Stimulated activated naive CD4-positive, alpha-beta T cell (primary cell): ENCODE measurements around the gene ZNF148.
"Not testable (repeated sequence)": the region's sequence is repeated elsewhere in the genome, so short reads cannot be mapped to it uniquely, and the experiment has no call there.

Experiments
- DNase-seq, 6 experiments: peaks; one replicate each; lab custom pipeline; 2025; lab: John Stamatoyannopoulos, UW

ZNF148 gene, protein sequence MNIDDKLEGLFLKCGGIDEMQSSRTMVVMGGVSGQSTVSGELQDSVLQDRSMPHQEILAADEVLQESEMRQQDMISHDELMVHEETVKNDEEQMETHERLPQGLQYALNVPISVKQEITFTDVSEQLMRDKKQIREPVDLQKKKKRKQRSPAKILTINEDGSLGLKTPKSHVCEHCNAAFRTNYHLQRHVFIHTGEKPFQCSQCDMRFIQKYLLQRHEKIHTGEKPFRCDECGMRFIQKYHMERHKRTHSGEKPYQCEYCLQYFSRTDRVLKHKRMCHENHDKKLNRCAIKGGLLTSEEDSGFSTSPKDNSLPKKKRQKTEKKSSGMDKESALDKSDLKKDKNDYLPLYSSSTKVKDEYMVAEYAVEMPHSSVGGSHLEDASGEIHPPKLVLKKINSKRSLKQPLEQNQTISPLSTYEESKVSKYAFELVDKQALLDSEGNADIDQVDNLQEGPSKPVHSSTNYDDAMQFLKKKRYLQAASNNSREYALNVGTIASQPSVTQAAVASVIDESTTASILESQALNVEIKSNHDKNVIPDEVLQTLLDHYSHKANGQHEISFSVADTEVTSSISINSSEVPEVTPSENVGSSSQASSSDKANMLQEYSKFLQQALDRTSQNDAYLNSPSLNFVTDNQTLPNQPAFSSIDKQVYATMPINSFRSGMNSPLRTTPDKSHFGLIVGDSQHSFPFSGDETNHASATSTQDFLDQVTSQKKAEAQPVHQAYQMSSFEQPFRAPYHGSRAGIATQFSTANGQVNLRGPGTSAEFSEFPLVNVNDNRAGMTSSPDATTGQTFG

DNA sequence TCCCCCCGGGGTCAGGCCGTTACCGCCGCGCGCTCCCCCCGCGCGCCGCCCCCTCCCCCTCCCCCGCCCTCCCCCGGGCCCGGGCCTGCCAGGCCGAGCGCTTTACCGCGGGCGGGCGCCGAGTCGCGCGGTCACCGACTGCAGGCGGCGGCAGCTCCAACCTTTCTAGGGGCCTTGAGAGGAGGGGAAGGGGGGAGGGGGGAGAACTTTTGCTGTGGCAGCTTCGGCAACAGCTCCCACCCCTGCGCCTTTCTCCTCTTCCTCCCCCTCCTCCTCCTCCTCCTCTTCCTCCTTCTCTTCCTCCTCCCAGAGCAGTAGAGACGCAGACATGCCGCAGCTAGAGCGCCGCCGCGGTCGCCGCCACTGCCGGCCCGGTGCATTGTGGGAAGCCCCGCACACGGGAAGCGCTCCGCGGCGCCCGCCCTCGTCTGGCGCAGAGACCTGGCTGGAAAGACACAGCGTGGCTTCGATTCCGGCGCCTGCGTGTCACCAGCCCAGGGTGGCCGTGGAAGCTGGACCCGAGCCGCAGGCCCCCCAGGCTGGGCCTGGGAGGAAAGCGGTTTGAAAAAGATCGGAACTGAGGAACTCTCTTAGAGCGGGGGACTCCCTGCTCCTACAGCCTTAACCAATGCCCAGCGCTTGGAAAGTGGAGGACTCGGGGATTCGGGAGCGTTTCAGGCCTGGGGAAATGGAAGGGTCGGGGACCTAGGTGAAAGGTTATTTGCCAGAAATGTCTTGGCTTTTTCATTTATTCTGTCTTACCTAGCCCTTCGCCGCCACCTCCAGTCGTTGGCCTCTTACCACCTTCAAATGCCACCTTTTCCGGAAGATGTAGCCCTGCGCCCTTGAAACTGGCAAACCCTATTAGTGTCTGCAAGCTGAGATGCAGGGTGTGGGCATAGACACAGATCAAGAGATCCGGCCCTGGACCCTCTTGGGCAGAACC is at the start of gene ZNF148:
ZNF148 (minus strand) TSS at position 330 of the 946 bp plus-strand sequence. CDS start 61,685 bp downstream, outside the sequence.
- DNase-seq, result peak; percentile 81 to 93 (median 86)

DNA sequence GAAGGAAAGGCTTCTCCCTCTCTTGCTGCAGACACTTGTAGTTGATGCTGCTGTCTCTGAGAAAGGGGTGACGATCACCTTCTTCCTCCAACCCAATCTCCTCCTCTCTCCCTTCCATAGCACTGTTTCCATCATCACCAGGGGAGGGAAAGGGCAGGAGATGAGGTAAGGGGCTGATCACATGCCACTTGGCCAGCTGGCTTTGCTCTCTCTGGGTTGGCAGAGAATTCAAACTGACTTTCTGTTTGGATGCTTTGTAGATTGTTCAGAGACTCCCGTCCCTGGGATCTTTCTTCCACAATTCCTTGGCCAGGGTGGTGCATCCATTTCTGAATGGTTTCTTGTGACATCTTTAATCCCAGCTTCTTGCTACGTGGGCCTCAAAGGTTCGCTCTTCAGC is 43.2 kb upstream of the ZNF148 start:
- no peak for DNase-seq

DNA sequence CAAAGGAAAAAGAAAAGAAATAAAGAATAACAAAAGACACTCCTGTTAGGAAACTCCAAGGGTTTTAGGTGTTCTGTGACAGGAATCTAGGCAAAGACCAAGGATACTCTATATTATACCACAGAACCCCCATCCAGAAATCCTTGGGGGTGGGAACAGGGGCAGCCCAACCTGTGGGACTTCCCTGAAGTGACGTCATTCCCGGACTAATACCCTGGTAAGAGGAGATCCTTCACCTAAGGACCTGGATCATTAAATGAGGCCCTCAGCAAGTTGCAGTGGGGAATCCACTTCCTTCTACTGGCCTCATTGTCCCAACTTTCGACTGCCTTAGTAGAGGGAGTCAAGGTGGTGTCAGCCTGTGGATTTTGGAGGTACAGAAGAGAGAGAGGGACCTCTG is 41.1 kb upstream of the ZNF148 start:
- DNase-seq, result no peak

DNA sequence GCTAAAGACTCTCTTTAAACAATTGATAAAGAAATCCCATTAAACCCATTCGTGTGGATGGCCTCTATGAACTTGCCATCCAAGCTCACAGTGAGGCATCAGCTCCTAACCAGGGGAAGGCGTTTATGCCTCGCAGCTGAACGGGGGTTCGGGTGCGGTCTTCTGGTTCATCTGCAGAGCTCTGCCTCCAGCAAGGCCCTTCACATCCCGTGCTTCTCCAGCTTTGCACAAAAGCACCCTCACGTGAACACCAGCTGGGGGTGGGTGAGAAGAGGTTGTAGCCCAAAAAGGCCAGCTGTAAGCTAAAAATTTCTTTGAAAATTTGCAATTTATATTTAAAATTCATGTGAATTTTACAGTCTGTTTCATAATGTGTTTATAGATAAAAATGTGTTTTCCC is 39.5 kb upstream of the ZNF148 start:
- no peak for DNase-seq

DNA sequence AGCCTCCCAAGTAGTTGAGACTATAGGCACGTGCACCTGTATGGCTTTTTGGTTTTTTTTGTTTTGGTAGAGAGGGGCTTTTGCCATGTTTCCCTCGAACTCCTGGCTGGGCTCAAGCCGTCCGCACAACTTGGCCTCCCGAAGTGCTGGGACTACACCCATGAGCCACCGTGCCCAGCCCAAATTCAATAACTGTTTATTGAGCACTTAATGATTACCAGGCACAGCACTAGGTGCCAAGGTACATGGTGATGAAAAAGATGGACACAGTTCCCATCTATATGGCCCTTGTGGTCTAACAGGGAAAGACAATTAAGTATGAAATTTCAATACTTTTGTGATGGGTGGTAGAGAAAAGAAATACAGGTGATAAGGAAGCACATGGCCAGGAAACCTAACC is 35.8 kb upstream of the ZNF148 start:
- DNase-seq, result no peak

DNA sequence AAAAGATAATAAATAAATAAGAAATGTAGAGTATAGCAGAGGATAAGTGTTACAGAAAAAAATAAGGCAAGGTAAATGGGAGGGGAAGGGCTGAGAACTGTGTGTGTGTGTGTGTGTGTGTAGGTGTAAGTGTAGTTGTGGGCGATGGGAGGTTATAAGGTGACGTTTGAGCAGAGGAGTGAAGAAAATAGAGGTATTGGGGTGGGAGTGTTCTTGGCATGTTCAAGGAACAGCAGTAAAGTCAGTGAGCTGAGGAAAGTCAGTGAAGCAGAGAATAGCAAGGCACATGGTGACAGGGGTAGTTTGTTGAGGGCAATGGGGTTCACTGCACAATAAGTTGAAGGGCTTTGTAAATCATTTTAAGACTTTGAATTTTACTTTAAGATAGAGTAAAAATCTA is 30.9 kb upstream of the ZNF148 start:
- no peak for DNase-seq

DNA sequence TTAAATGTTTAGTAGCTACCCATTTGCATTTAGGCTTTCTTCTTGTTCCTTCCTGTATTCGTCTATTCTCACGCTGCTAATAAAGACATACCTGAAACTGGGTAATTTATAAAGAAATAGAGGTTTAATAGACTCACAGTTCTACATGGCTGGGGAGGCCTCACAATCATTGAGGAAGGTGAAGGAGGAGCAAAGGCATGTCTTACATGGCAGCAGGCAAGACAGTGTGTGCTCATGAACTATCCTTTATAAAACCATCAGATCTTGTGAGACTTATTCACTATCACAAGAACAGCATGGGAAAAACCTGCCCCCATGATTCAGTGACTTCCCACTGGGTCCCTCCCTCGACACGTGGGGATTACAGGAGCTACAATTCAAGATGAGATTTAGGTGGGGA is 30.4 kb upstream of the ZNF148 start:
- not testable (repeated sequence) for DNase-seq

DNA sequence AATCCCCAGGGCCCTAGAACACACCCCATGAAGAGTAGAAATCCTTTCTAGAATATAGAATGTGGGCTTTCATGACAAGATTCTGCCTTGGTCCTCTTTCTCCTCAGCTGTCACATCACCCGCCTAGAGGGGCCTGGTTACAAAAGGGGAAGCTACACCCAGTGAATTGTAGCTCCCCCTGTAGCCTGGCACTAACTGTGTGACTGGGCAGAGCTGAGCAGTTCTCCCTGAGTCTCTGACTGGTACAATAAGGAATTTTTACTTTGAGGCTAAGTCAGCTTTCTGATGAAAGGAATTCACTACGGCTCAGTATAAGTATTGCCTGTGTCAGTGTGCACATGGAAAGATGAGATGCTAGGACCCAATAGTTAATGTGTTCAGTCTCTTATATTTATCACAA is 28.7 kb upstream of the ZNF148 start:
- DNase-seq, result no peak

DNA sequence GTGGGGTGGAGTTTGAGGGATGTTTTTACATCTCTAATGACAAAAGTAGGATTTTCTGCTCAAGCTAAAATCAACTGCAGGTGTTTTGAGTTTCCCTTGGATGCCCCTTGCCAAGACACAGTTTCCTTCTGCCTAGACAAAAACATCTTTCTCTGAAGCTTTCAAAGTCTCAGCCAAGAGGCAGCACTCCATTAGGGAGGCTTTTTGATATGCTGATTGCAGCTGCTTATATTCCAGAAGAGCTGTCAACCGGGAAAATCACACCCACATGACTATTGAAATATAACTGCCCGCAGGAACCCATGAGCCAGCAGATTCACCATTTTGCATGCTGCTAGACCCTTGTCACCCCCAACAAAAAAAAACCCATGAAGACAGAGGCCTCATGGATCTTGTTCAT is 27.5 kb upstream of the ZNF148 start:
- DNase-seq, result no peak

DNA sequence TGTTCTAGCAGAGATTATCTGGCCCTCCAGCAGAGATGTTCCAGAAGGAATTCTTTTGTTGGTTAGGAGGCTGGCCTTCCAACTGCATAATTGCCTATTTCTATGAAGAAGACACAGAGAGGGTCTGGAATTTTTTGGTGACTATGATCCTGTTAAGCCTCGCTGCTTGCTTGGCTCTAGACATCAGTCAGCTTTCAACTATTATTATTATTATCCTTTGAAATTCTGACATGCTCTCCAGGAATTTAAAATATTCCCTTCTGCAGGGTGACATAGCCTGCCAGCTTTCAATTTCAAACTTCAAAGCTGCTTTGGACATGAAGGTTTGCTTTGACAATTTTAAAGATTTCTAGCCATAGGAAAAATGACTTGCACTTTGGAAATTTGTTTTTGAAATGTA is 26.3 kb upstream of the ZNF148 start:
- DNase-seq, result no peak

DNA sequence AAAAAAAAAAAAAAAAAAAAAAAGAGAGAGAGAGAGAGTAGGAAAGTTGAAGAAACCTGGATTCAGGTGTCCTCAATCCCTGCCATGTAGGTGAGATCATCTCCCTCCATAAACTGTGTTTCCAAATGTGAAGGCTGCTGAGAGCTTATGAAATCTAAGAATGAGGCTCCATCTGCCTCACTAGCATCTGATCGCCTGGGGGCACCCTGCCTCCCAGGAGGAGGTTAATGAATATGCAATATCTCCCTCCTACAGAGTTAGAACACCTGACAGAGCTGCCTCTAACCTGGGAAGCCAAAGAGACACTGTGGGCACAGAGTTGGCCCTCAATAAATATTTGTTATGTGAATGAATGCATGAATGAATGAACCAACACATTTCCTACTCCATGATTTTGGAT is 23.8 kb upstream of the ZNF148 start:
- DNase-seq, result no peak

DNA sequence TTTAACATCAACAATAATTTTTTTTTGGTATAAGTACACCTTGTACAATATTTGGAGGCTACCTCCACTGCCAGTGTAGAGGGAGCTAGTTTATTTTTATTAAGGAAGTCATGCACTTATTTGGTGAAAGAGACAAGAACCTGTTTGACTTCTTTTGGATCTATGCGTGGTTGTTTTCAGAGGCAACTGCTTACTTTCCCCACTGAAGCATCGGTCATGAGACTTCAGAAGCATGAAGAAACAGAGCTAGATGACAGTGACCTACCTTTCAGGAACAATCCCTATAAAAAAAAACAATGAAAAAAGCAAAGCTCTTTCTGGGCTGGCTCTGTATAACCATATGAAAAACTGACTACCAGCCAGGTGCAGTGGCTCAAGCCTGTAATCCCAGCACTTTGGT is 20.0 kb upstream of the ZNF148 start:
- DNase-seq, result no peak

DNA sequence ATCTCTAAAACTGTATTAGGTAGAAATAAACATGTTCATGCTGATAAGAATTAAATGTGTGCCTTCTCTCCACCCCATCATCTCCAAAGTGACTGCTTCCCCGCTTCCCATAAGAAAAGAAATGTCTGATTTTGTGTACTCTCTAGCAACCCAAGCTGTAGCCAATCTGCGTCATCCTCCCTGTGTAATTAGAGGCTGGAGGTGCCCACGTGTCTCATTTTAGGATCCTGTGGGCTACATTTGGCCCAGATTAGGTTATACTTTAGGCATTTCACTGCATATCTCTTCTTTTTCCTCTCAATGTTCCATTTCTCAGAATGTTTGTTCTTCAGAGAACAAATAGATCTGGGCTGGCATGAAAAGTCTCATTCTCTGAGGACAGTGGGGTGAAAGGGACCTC is 19.3 kb upstream of the ZNF148 start:
- no peak for DNase-seq

DNA sequence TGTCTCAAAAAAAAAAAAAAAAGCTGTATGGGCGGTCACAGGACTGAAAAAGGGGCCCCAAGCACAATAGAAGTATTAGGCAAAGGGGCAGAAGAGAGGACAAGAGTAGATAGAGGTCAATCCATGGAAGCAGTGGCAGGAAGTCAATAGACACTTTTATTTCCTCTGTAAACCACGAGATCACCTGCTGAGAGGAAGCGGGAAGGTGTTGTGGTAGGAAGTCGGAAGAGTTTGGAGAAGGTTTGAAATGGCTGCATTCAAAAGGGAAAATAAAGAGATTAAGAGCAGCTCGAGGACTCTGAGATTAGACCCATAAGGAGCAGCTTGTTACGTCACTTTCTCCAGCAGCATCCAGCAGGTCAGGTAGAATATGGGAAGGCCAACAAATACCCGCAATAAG is 14.2 kb upstream of the ZNF148 start:
- peak in 1 of 6 experiments; percentile 26 for DNase-seq

DNA sequence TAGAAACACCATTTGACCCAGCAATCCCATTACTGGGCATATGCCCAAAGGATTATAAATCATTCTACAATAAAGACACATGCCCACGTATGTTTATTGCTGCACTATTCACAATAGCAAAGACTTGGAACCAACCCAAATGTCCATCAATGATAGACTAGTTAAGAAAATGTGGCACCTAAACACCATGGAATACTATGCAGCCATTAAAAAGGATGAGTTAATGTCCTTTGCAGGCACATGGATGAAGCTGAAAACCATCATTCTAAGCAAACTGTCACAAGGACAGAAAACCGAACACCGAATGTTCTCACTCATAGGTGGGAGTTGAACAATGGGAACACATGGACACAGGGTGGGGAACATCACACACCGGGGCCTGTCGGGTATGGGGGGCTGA is 13.2 kb upstream of the ZNF148 start:
- DNase-seq, result not testable (repeated sequence)

DNA sequence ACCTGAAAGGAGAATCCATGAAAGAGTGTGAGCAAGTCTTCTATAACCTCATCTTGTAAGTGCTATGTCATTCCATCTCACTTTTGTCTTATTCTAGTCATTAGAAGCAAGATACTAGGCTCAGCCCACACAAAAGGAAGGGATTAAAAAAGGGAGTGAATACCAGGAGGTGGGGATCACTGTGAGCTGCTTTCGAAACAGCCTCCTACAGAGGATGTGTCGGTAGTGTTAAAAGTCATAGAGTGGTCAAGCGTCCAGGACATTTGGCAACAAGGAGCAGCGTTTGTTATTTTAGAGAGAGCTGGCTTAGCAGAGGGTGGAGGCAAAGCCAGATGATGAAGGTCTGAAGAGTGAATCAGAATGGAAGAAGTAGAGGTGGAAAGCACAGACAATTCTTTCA is 11.7 kb upstream of the ZNF148 start:
- DNase-seq, result no peak

DNA sequence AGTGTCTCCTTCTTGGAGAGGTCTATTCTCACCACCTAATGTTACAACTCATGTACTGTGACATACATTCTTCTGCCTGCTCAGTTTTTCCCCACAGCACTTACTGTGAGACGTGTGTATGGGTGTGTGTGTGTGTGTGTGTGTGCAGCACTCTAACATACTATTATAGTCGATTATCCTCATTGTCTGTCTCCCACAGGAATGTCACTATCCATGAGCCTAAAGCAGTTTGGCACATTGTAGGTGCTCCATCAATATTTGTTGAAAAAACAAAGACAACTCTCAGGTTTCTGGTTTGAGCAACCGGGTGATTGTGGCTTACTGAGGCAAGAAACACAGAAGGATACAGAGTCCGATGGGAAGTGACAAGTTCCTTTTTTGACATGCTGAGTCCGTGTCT is 8.6 kb upstream of the ZNF148 start:
- DNase-seq, result no peak

DNA sequence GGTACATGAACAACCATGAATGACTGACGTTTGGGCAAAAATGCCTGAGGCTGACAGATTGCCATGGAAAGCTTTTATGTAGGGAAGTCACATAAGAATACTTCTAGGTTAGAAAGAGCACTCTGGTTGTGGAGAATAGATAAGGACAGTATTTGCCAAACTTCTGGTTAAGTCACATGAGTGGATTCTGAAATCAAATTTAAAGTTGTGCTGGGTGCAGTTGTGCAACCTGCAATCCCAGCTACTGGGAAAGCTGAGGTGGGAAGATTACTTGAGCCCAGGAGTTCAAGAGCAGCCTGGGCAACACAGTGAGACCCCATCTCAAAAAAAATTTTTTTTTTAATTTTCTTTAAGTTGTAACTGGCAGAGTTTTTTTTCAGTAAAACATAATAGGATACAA is 7.2 kb upstream of the ZNF148 start:
- DNase-seq, result no peak

DNA sequence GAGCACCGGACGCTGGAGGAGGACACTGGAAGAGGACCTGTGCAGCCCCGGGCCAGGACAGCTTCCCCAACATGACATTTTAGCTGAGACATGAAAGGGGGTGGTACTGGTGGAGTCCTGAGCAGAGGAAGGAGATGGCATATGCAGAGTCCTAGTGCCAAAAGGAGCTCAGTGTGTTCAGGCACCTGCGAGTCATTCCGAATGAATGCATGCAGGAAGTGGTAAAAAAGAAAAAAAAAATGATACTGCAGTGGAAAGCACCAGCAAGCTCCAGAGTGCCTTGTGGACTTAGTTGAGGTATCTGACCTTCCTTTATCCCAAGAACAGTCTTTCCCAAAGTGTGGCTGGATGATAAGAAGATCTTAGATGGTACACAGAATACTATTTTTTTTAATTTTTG is 6.6 kb upstream of the ZNF148 start:
- DNase-seq, result peak in 4 of 6 experiments; percentile 10 to 27 (median 23)

DNA sequence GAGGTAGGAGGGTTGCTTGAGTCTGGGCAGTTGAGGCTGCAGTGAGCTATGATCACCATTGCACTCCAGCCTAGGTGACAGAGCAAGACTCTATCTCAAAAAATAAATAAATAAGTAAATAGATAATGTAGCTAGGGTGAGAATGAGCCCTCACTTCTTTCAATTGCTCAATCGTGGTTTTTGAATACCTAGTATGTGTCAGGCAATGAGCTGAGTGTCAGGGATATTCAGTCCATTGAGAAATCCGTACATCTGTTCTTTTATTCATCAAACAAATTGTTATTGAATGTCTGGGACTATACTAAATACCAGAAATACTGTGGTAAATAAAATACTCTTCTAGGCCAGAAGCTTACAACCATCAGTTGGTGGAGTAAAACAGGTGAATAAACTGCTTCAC is 6.2 kb upstream of the ZNF148 start:
- no peak for DNase-seq

DNA sequence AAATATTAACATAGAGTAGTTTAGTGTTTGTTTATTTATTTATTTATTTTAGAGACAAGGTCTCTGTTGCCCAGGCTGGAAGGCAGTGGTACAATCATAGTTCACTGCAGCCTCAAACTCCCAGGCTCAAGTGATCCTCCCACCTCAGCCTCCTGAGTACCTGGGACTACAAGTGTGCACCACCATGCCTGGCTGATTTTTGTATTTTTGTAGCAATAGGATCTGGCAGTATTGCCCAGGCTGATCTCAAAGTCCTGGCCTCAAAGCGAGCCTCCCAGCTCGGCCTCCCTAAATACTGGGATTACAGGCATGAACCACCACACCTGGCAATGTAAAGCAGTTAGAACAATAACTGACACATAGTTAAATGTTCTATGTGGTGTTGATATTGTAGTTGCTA is 4.4 kb upstream of the ZNF148 start:
- no peak for DNase-seq

DNA sequence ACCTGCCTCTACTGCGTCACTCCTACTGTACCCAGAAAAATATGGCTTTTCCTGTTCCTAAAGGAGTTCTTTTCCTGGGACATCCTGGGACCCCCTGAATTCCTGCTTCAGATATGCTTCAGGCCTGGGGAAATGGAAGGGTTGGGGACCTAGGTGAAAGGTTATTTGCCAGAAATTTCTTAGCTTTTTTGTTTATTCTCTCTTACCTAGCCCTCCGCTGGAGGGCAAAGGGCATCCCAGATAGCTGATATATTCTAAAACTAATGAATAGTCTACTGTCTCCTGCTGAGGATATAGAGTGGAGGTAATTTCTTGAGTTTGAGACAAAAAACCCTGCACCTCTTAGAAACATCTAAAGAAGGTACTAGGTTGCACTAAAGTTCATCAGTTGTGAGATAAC is 3.6 kb upstream of the ZNF148 start:
- no peak for DNase-seq
